Measurements from ENCODE around the gene ADAMTSL5.

Gene ADAMTSL5

GRCh38 chr19:1528596-1529429 is 16.0 kb upstream of the ADAMTSL5 start:
- no peak for TF ChIP-seq ZFP3 (CRISPR knock-in tag; IDR thresholded peaks at IDR 0.05)
- TF ChIP-seq ZNF565 (CRISPR knock-in tag; conservative IDR thresholded peaks at IDR 0.05; ENCODE audit: low read depth) = no peak
- TF ChIP-seq TOX (CRISPR knock-in tag; IDR thresholded peaks at IDR 0.05; ENCODE audit: borderline replicate concordance) = no peak
- TF ChIP-seq ZNF70 (CRISPR knock-in tag; IDR thresholded peaks at IDR 0.05) = no peak
- TF ChIP-seq ZNF8 (CRISPR knock-in tag; IDR thresholded peaks at IDR 0.05) = no peak
- TF ChIP-seq ZFP30 (CRISPR knock-in tag; IDR thresholded peaks at IDR 0.05) = no peak
- TF ChIP-seq ESRRG (CRISPR knock-in tag; IDR thresholded peaks at IDR 0.05) = no peak
- TF ChIP-seq BACH2 (CRISPR knock-in tag; IDR thresholded peaks at IDR 0.05; ENCODE audit: borderline replicate concordance) = no peak
- TF ChIP-seq CSRNP3 (CRISPR knock-in tag; IDR thresholded peaks at IDR 0.05) = no peak
- no peak for TF ChIP-seq OSR1 (CRISPR knock-in tag; IDR thresholded peaks at IDR 0.05)
- no peak for TF ChIP-seq GLIS3 (CRISPR knock-in tag; IDR thresholded peaks at IDR 0.05)
- no peak for ATAC-seq

- ATAC-seq = no peak
- no peak for TF ChIP-seq ZNF8 (CRISPR knock-in tag; IDR thresholded peaks at IDR 0.05)
- no peak for TF ChIP-seq PATZ1 (CRISPR knock-in tag; IDR thresholded peaks at IDR 0.05; ENCODE audit: borderline replicate concordance)
- TF ChIP-seq PPARA (CRISPR knock-in tag; IDR thresholded peaks at IDR 0.05; ENCODE audit: borderline replicate concordance) = no peak
These were observed 15.0 kb upstream of the ADAMTSL5 start for GRCh38 chr19:1527650-1528309.

DNA sequence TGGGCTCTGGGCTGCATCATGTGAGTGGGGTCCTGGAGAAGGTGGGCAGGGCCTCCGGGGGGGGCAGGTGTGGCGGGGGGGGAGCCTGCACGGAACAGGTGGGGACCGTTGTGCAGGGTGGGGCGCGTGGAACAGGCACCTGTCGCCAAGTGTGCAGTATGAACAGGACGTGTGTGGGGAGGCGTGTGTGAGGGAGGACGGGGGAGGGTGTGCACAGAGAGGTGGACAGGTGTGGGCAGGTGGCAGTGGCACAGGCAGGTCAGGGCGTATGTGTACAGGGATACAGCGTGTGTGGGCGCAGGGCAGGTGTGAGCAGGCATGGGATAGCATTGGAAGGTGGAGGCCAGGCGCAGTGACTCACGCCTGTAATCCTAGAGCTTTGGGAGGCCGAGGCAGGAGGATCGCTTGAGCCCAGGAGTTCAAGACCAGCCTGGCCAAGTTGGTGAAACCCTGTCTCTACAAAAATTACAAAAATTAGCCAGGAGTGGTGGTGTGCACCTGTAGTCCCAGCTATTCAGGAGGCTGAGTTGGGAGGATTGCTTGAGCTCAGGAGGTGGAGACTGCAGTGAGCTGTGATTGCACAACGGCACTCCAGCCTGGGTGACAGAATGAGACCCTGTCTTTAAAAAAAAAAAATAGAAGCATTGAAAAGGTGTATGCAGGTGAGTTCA is 14.3 kb upstream of the ADAMTSL5 start:
- ATAC-seq = no peak
- TF ChIP-seq CSRNP3 (CRISPR knock-in tag; IDR thresholded peaks at IDR 0.05) (no peak), ZNF70 (CRISPR knock-in tag; IDR thresholded peaks at IDR 0.05) (no peak), TSHZ2 (CRISPR knock-in tag; IDR thresholded peaks at IDR 0.05) (no peak), PATZ1 (CRISPR knock-in tag; IDR thresholded peaks at IDR 0.05; ENCODE audit: borderline replicate concordance) (no peak), TOX (CRISPR knock-in tag; IDR thresholded peaks at IDR 0.05; ENCODE audit: borderline replicate concordance) (no peak), RARB (CRISPR knock-in tag; IDR thresholded peaks at IDR 0.05) (no peak), PPARA (CRISPR knock-in tag; IDR thresholded peaks at IDR 0.05; ENCODE audit: borderline replicate concordance) (no peak), POU6F1 (CRISPR knock-in tag; IDR thresholded peaks at IDR 0.05; ENCODE audit: borderline replicate concordance, low read depth) (no peak), CSDC2 (CRISPR knock-in tag; IDR thresholded peaks at IDR 0.05) (no peak), ZNF565 (CRISPR knock-in tag; conservative IDR thresholded peaks at IDR 0.05; ENCODE audit: low read depth) (no peak), ISL1 (CRISPR knock-in tag; IDR thresholded peaks at IDR 0.05) (no peak), ARNTL (CRISPR knock-in tag; IDR thresholded peaks at IDR 0.05; ENCODE audit: borderline replicate concordance, low read depth) (no peak), SNAI2 (CRISPR knock-in tag; IDR thresholded peaks at IDR 0.05) (no peak)
